Keratinocyte (primary cell): ENCODE data around the gene USP53.

Source experiments
- CTCF ChIP-seq, 3 experiments: IDR thresholded peaks in 1 of 3; conservative IDR thresholded peaks in 1 of 3; optimal IDR thresholded peaks in 1 of 3; 2 replicates in 2 of 3; 3 replicates in 1 of 3; pipeline versions ENCODE3 to v1.5.1; 2011; ENCODE audit warnings: low read length in 3 of 3, mild to moderate bottlenecking in 3 of 3, moderate library complexity in 2 of 3, control low read depth in 1 of 3, inconsistent platforms in 1 of 3; ENCODE audit not compliant: insufficient read depth in 2 of 3; ENCODE audit errors: extremely low read depth in 1 of 3
- EZH2 ChIP-seq: IDR thresholded peaks from one replicate; pipeline ENCODE4 v1.6.1; 2012; ENCODE audit warnings: inconsistent platforms, mild to moderate bottlenecking, low read length, moderate library complexity

GRCh38 chr4:119242417-119242816 is 29.9 kb downstream of the USP53 start:
- TF ChIP-seq CTCF (optimal IDR thresholded peaks at IDR 0.05 in 1 of 3, IDR thresholded peaks at IDR 0.05 in 1 of 3, conservative IDR thresholded peaks at IDR 0.05 in 1 of 3; ENCODE audit: extremely low read depth in 1 of 3, insufficient read depth in 2 of 3, low read length in 3 of 3) (no peak), EZH2 (no peak)
